GM18861 (cell line): ENCODE data around the gene PSMA7.

Experiments used
- ATAC-seq: cut with Tn5 transposase; IDR thresholded peaks from one replicate; pipeline ENCODE4 v1.9.1; 2021; ENCODE audit not compliant: unreplicated experiment

The PSMA7 gene

GRCh38 chr20:62096421-62097380, 46.5 kb downstream of the PSMA7 start:
- ATAC-seq, result no peak

GRCh38 chr20:62089393-62089792, 53.8 kb downstream of the PSMA7 start:
- no peak for ATAC-seq

- no peak for ATAC-seq
These were observed 54.7 kb downstream of the PSMA7 start for GRCh38 chr20:62088258-62089127.

- ATAC-seq, result no peak
These were observed 55.6 kb downstream of the PSMA7 start for GRCh38 chr20:62087632-62088031.

- no peak for ATAC-seq
These were observed 56.0 kb downstream of the PSMA7 start for GRCh38 chr20:62087227-62087626.
